Astrocyte (in vitro differentiated cells and primary cell): ENCODE measurements around the gene CCDC197. TPM values are rescaled to one million over a fixed set of nuclear protein-coding genes. Genes with fewer than 3 reads are reported as not detected.

Experiments used
- DNase-seq: peaks from one replicate; pipeline ENCODE4 v3.0.0-alpha.2; 2010; ENCODE audit warnings: low read depth
- FAIRE-seq: peaks from 2 replicates; lab custom pipeline; 2011; peaks lifted over from hg19 to GRCh38; lab: Jason Lieb, UNC
- H2AFZ ChIP-seq: 2 replicates; pipeline ENCODE4 v1.6.0; 2012; ENCODE audit warnings: low read depth, low read length, inconsistent platforms
- H3K27ac ChIP-seq: 2 replicates; pipeline ENCODE4 v1.5.1; 2011; ENCODE audit warnings: low read depth, low read length, inconsistent platforms
- H3K27me3 ChIP-seq: 2 replicates; pipeline ENCODE4 v1.6.0; 2011; ENCODE audit warnings: low read length, inconsistent platforms; ENCODE audit not compliant: insufficient read depth
- H3K36me3 ChIP-seq: 2 replicates; pipeline ENCODE4 v1.5.1; 2011; ENCODE audit warnings: low read length, inconsistent platforms; ENCODE audit not compliant: insufficient read depth
- H3K4me1 ChIP-seq: 2 replicates; pipeline ENCODE4 v1.5.1; 2011; ENCODE audit warnings: low read length, inconsistent platforms; ENCODE audit not compliant: insufficient read depth
- H3K4me2 ChIP-seq: 2 replicates; pipeline ENCODE4 v1.6.0; 2012; ENCODE audit warnings: low read length, inconsistent platforms
- H3K4me3 ChIP-seq: 2 replicates; pipeline ENCODE4 v1.5.1; 2011; ENCODE audit warnings: low read depth, mild to moderate bottlenecking, low read length, inconsistent platforms; ENCODE audit not compliant: insufficient read depth
- H3K79me2 ChIP-seq: 2 replicates; pipeline ENCODE4 v1.6.0; 2012; ENCODE audit warnings: mild to moderate bottlenecking, low read length, inconsistent platforms; ENCODE audit not compliant: insufficient read depth
- H3K9ac ChIP-seq: 2 replicates; pipeline ENCODE4 v1.6.0; 2012; ENCODE audit warnings: mild to moderate bottlenecking, low read length, inconsistent platforms
- H3K9me3 ChIP-seq: 2 replicates; pipeline ENCODE4 v1.5.1; 2012; ENCODE audit warnings: low read depth, mild to moderate bottlenecking, low read length, inconsistent platforms; ENCODE audit not compliant: insufficient read depth
- H4K20me1 ChIP-seq: 2 replicates; pipeline ENCODE4 v1.6.0; 2012; ENCODE audit warnings: low read length, inconsistent platforms; ENCODE audit not compliant: insufficient read depth
- H3K27ac Mint-ChIP-seq: one replicate; pipeline ENCODE4 v1.8.0; 2021; ENCODE audit warnings: mild to moderate bottlenecking, mixed read lengths; ENCODE audit not compliant: unreplicated experiment
- H3K27me3 Mint-ChIP-seq: one replicate; pipeline ENCODE4 v1.8.0; 2021; ENCODE audit warnings: low read depth, mixed read lengths; ENCODE audit not compliant: unreplicated experiment
- H3K36me3 Mint-ChIP-seq: one replicate; pipeline ENCODE4 v1.8.0; 2021; ENCODE audit warnings: low read depth, mixed read lengths; ENCODE audit not compliant: unreplicated experiment
- H3K4me1 Mint-ChIP-seq: one replicate; pipeline ENCODE4 v1.8.0; 2021; ENCODE audit warnings: low read depth, mixed read lengths; ENCODE audit not compliant: unreplicated experiment
- H3K4me3 Mint-ChIP-seq: one replicate; pipeline ENCODE4 v1.8.0; 2021; ENCODE audit warnings: mild to moderate bottlenecking, moderate library complexity, mixed read lengths; ENCODE audit not compliant: unreplicated experiment
- H3K9me3 Mint-ChIP-seq: one replicate; pipeline ENCODE4 v1.8.0; 2021; ENCODE audit warnings: mild to moderate bottlenecking, mixed read lengths; ENCODE audit not compliant: unreplicated experiment
- EZH2 ChIP-seq: IDR thresholded peaks from 2 replicates; pipeline ENCODE4 v1.6.1; 2012; ENCODE audit warnings: mild to moderate bottlenecking, low read length, inconsistent platforms; ENCODE audit not compliant: insufficient read depth
- total RNA-seq: library from RNA; stranded (reverse); gene quantifications from 2 replicates; pipeline ENCODE4 v1.2.1, GENCODE V29; 2021
- TF ChIP-seq, protein P1 (sequence below): IDR thresholded peaks from 2 replicates; pipeline ENCODE4 v1.5.1; 2011; ENCODE audit warnings: low read depth, mild to moderate bottlenecking, inconsistent platforms, low read length, moderate library complexity; ENCODE audit not compliant: insufficient read depth

The CCDC197 gene
- total RNA-seq, 1 donor from 2014 or later, result not detected

DNA sequence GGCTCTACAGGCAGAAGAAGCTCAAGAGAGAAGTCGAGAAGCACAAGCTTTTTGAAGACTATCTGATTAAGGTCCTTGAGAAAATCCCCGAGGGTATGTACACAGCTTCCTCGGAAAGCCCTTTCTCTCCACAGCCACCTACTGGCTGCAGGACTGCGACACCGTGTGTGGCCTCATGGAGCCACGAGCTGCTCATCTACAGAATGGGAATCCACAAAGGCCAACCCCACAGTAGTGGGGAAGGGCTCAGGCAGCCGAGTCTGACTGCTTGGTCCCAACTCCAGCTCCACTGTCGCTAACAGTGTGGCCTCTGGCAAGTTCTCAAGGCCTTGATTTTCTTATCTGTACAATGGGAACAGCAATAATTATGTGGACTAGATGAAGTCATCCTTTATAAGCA, 2.5 kb downstream of the CCDC197 start:
- Histone ChIP-seq H3K4me3 (no peak overlapping the region), H3K27ac (no peak overlapping the region), H3K79me2 (no peaks in the 10 kb centered on the region), H3K9me3 (no peaks in the 10 kb centered on the region), H3K4me1 (peaks cover 10% of the 10 kb centered on the region), H3K27me3 (peaks cover 17% of the 10 kb centered on the region), H4K20me1 (no peaks in the 10 kb centered on the region), H3K36me3 (no peaks in the 10 kb centered on the region), H3K9ac (no peak overlapping the region), H2AFZ (no peak overlapping the region), H3K4me2 (no peak overlapping the region)
- H3K4me1 Mint-ChIP-seq, result peaks cover 9% of the 10 kb centered on the region
- H3K9me3 Mint-ChIP-seq, result no peaks in the 10 kb centered on the region
- H3K4me3 Mint-ChIP-seq, result no peak overlapping the region
- H3K27ac Mint-ChIP-seq, result no peak overlapping the region
- TF ChIP-seq EZH2, result no peak
- TF ChIP-seq, protein P1, sequence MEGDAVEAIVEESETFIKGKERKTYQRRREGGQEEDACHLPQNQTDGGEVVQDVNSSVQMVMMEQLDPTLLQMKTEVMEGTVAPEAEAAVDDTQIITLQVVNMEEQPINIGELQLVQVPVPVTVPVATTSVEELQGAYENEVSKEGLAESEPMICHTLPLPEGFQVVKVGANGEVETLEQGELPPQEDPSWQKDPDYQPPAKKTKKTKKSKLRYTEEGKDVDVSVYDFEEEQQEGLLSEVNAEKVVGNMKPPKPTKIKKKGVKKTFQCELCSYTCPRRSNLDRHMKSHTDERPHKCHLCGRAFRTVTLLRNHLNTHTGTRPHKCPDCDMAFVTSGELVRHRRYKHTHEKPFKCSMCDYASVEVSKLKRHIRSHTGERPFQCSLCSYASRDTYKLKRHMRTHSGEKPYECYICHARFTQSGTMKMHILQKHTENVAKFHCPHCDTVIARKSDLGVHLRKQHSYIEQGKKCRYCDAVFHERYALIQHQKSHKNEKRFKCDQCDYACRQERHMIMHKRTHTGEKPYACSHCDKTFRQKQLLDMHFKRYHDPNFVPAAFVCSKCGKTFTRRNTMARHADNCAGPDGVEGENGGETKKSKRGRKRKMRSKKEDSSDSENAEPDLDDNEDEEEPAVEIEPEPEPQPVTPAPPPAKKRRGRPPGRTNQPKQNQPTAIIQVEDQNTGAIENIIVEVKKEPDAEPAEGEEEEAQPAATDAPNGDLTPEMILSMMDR, result no peak
- H3K36me3 Mint-ChIP-seq, result peaks cover 2% of the 10 kb centered on the region
- FAIRE-seq (no peak), DNase-seq (no peak)
- peaks cover 64% of the 10 kb centered on the region for H3K27me3 Mint-ChIP-seq

DNA sequence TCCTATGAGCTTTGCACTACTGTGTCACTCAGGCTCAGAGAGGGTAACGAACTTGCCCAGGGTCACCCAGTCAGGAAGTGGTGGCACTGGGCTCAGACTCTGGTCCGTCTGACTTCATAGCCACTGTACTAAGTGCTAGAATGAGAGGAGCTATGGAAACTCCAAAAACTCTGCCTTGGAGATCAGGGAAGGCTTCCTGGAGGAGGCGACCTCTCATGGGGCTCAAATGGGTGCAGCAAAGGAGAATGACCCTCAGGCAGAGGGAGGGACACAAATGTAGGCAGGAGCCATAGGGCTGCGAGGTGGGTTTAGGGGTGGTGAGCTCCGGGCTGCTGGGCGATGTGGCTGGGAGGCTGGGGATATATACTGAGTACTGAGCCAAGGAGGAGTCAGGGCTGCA, 3.2 kb downstream of the CCDC197 start:
- Mint-ChIP-seq H3K9me3 (no peaks in the 10 kb centered on the region), H3K27me3 (peaks cover 66% of the 10 kb centered on the region), H3K4me3 (no peak overlapping the region), H3K27ac (no peak overlapping the region), H3K36me3 (peaks cover 2% of the 10 kb centered on the region), H3K4me1 (peaks cover 6% of the 10 kb centered on the region)
- no peak for DNase-seq
- no peak for TF ChIP-seq EZH2
- TF ChIP-seq, protein P1, result no peak
- peaks cover 4% of the 10 kb centered on the region for H3K4me1 ChIP-seq
- no peaks in the 10 kb centered on the region for H4K20me1 ChIP-seq
- no peak overlapping the region for H3K9ac ChIP-seq
- no peaks in the 10 kb centered on the region for H3K36me3 ChIP-seq
- H3K27me3 ChIP-seq, result peaks cover 17% of the 10 kb centered on the region
- H2AFZ ChIP-seq, result no peak overlapping the region
- no peak overlapping the region for H3K27ac ChIP-seq
- H3K79me2 ChIP-seq, result no peaks in the 10 kb centered on the region
- no peak for FAIRE-seq
- no peak overlapping the region for H3K4me3 ChIP-seq
- H3K9me3 ChIP-seq, result no peaks in the 10 kb centered on the region
- no peak overlapping the region for H3K4me2 ChIP-seq

DNA sequence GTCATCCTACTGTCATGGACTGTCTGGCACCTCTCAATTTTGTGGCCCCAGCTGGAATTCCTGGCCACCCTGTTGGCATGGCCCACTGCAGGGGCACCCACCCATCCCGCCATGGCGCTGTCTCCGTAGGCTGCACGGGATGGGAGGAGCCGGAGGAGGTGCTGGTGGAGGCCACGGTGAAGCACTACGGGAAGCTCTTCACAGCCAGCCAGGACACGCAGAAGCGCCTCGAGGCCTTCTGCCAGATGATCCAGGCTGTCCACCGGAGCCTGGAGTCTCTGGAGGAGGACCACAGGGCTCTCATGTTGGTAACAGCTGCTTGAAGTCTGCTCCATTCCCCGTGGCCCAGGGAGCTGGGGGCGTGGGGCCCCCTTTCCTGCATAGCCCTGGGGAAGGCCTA, 3.9 kb downstream of the CCDC197 start:
- H3K4me2 ChIP-seq, result no peak overlapping the region
- H3K27ac ChIP-seq, result no peak overlapping the region
- peaks cover 6% of the 10 kb centered on the region for H3K4me1 Mint-ChIP-seq
- H3K4me1 ChIP-seq, result no peaks in the 10 kb centered on the region
- H3K79me2 ChIP-seq, result no peaks in the 10 kb centered on the region
- H3K27ac Mint-ChIP-seq, result no peak overlapping the region
- H3K9me3 ChIP-seq, result no peaks in the 10 kb centered on the region
- TF ChIP-seq, protein P1, result no peak
- TF ChIP-seq EZH2, result no peak
- FAIRE-seq, result no peak
- no peak overlapping the region for H3K9ac ChIP-seq
- no peaks in the 10 kb centered on the region for H3K36me3 Mint-ChIP-seq
- no peak overlapping the region for H3K4me3 ChIP-seq
- peaks cover 64% of the 10 kb centered on the region for H3K27me3 Mint-ChIP-seq
- H4K20me1 ChIP-seq, result no peaks in the 10 kb centered on the region
- peaks cover 17% of the 10 kb centered on the region for H3K27me3 ChIP-seq
- no peaks in the 10 kb centered on the region for H3K9me3 Mint-ChIP-seq
- no peak overlapping the region for H2AFZ ChIP-seq
- no peak overlapping the region for H3K4me3 Mint-ChIP-seq
- DNase-seq, result no peak
- no peaks in the 10 kb centered on the region for H3K36me3 ChIP-seq
